ENCODE results near the gene TMEM117. TPM values are rescaled to one million over a fixed set of nuclear protein-coding genes. Genes with fewer than 3 reads are reported as not detected.
"Not testable (repeated sequence)": the region's sequence is repeated elsewhere in the genome, so short reads cannot be mapped to it uniquely, and the experiment has no call there.

Gene TMEM117
- total RNA-seq, 1 donor from 2014 or later: 24.8 TPM

GRCh38 chr12:44227616-44228015 is 391.7 kb downstream of the TMEM117 start:
- no peak for ATAC-seq
- no peak for DNase-seq (ENCODE audit: low spot score)
- intact Hi-C loops (cut with DNase I): no loop called here

GRCh38 chr12:44229846-44230245 is 394.0 kb downstream of the TMEM117 start:
- ATAC-seq: no peak
- DNase-seq (ENCODE audit: low spot score): no peak
- intact Hi-C loops (cut with DNase I): no loop called here

GRCh38 chr12:44235674-44236073 is 399.8 kb downstream of the TMEM117 start:
- DNase-seq (ENCODE audit: low spot score): no peak
- ATAC-seq: no peak
- intact Hi-C loops (cut with DNase I): no loop called here

- intact Hi-C loops (cut with DNase I): no loop called here
- ATAC-seq (no peak), DNase-seq (ENCODE audit: low spot score) (no peak)
Measured at GRCh38 chr12:44240186-44240585, 404.3 kb downstream of the TMEM117 start.

GRCh38 chr12:44245932-44246331 is 410.1 kb downstream of the TMEM117 start:
- ATAC-seq (no peak), DNase-seq (ENCODE audit: low spot score) (no peak)
- intact Hi-C loops (cut with DNase I): no loop called here

GRCh38 chr12:44246482-44247105 is 410.7 kb downstream of the TMEM117 start:
- DNase-seq (ENCODE audit: low spot score): no peak
- no peak for ATAC-seq
- intact Hi-C loops (cut with DNase I): no loop called here

- DNase-seq (ENCODE audit: low spot score) (no peak), ATAC-seq (no peak)
- intact Hi-C loops (cut with DNase I): no loop called here
Measured at GRCh38 chr12:44247588-44247987, 411.7 kb downstream of the TMEM117 start.

GRCh38 chr12:44248436-44248835 is 412.6 kb downstream of the TMEM117 start:
- no peak for ATAC-seq
- DNase-seq (ENCODE audit: low spot score): no peak
- intact Hi-C loops (cut with DNase I): no loop called here

GRCh38 chr12:44250440-44250839 is 414.6 kb downstream of the TMEM117 start:
- ATAC-seq; intact Hi-C loops (cut with DNase I); DNase-seq (ENCODE audit: low spot score): not testable (repeated sequence)

GRCh38 chr12:44253338-44253856 is 417.5 kb downstream of the TMEM117 start:
- ATAC-seq: no peak
- intact Hi-C loops (cut with DNase I): no loop called here
- no peak for DNase-seq (ENCODE audit: low spot score)

GRCh38 chr12:44258246-44258645 is 422.4 kb downstream of the TMEM117 start:
- ATAC-seq: no peak
- intact Hi-C loops (cut with DNase I): no loop called here
- no peak for DNase-seq (ENCODE audit: low spot score)

- intact Hi-C loops (cut with DNase I): no loop called here
- DNase-seq (ENCODE audit: low spot score) (no peak), ATAC-seq (no peak)
Measured at GRCh38 chr12:44259890-44260289, 424.0 kb downstream of the TMEM117 start.

- DNase-seq (ENCODE audit: low spot score): no peak
- intact Hi-C loops (cut with DNase I): no loop called here
- no peak for ATAC-seq
Measured at GRCh38 chr12:44260581-44260980, 424.7 kb downstream of the TMEM117 start.

GRCh38 chr12:44285321-44285960 is 449.6 kb downstream of the TMEM117 start:
- intact Hi-C loops (cut with DNase I): no loop called here
- ATAC-seq (no peak), DNase-seq (ENCODE audit: low spot score) (no peak)

GRCh38 chr12:44286336-44286735 is 450.5 kb downstream of the TMEM117 start:
- DNase-seq (ENCODE audit: low spot score): no peak
- intact Hi-C loops (cut with DNase I): no loop called here
- no peak for ATAC-seq

- DNase-seq (ENCODE audit: low spot score): no peak
- intact Hi-C loops (cut with DNase I): no loop called here
- ATAC-seq: no peak
Measured at GRCh38 chr12:44286821-44287505, 451.1 kb downstream of the TMEM117 start.

GRCh38 chr12:44287545-44287944 is 451.7 kb downstream of the TMEM117 start:
- intact Hi-C loops (cut with DNase I): no loop called here
- no peak for DNase-seq (ENCODE audit: low spot score)
- no peak for ATAC-seq

- ATAC-seq (no peak), DNase-seq (ENCODE audit: low spot score) (no peak)
- intact Hi-C loops (cut with DNase I): no loop called here
Measured at GRCh38 chr12:44294649-44295048, 458.8 kb downstream of the TMEM117 start.

GRCh38 chr12:44295958-44296623 is 460.2 kb downstream of the TMEM117 start:
- no peak for DNase-seq (ENCODE audit: low spot score)
- intact Hi-C loops (cut with DNase I): no loop called here
- no peak for ATAC-seq
